Measurements from ENCODE around the gene DNAH10.

DNA sequence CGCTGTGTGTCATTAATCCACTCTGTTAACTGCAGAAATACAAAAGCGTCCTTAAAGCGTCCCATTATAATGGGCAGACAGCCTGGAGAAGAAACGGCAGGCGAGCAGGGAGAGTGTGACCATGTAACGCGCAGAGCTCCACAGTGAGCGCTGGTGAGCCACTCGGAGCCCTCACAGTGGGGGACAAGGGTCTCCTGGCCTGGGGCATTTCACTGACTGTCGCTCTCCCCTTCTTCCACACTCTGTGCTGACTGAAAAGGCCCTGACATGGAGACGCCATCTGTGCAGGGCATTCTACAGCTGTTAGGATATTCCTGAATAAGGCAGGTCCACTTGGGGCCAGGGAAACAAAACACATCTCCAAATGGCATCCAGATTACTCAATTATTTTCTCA is 186.3 kb downstream of the DNAH10 start:
- TF ChIP-seq MXI1 (IDR thresholded peaks at IDR 0.05; ENCODE audit: borderline replicate concordance, low read depth, low read length) (no peak), POLR2A (IDR thresholded peaks at IDR 0.05; ENCODE audit: low read depth, low read length) (no peak), SMC3 (IDR thresholded peaks at IDR 0.05; ENCODE audit: low read depth, low read length) (no peak), RAD21 (IDR thresholded peaks at IDR 0.05; ENCODE audit: low read length) (no peak)
- TF ChIP-seq, protein P1, sequence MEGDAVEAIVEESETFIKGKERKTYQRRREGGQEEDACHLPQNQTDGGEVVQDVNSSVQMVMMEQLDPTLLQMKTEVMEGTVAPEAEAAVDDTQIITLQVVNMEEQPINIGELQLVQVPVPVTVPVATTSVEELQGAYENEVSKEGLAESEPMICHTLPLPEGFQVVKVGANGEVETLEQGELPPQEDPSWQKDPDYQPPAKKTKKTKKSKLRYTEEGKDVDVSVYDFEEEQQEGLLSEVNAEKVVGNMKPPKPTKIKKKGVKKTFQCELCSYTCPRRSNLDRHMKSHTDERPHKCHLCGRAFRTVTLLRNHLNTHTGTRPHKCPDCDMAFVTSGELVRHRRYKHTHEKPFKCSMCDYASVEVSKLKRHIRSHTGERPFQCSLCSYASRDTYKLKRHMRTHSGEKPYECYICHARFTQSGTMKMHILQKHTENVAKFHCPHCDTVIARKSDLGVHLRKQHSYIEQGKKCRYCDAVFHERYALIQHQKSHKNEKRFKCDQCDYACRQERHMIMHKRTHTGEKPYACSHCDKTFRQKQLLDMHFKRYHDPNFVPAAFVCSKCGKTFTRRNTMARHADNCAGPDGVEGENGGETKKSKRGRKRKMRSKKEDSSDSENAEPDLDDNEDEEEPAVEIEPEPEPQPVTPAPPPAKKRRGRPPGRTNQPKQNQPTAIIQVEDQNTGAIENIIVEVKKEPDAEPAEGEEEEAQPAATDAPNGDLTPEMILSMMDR (conservative IDR thresholded peaks at IDR 0.05; ENCODE audit: low read depth, low read length), result no peak
- TF ChIP-seq, protein P2, sequence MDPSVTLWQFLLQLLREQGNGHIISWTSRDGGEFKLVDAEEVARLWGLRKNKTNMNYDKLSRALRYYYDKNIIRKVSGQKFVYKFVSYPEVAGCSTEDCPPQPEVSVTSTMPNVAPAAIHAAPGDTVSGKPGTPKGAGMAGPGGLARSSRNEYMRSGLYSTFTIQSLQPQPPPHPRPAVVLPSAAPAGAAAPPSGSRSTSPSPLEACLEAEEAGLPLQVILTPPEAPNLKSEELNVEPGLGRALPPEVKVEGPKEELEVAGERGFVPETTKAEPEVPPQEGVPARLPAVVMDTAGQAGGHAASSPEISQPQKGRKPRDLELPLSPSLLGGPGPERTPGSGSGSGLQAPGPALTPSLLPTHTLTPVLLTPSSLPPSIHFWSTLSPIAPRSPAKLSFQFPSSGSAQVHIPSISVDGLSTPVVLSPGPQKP (IDR thresholded peaks at IDR 0.05; ENCODE audit: borderline replicate concordance, low read depth, low read length), result no peak
